HFF-Myc (cell line): ENCODE results near the gene GMDS.

Experiments used
- DNase-seq: peaks from one replicate; pipeline ENCODE4 v3.0.0-alpha.2; 2011; ENCODE audit warnings: low read depth; ENCODE audit errors: extremely low read depth
- H3K4me3 ChIP-seq: replicated peaks from 2 replicates; pipeline ENCODE4 v1.5.1; 2011; ENCODE audit warnings: low read depth, mild to moderate bottlenecking, control low read depth, low read length
- CTCF ChIP-seq: IDR thresholded peaks from 2 replicates; pipeline ENCODE4 v1.5.1; 2012; ENCODE audit warnings: mild to moderate bottlenecking, low read depth, low read length, control low read depth; ENCODE audit errors: missing control alignments

The GMDS gene

DNA sequence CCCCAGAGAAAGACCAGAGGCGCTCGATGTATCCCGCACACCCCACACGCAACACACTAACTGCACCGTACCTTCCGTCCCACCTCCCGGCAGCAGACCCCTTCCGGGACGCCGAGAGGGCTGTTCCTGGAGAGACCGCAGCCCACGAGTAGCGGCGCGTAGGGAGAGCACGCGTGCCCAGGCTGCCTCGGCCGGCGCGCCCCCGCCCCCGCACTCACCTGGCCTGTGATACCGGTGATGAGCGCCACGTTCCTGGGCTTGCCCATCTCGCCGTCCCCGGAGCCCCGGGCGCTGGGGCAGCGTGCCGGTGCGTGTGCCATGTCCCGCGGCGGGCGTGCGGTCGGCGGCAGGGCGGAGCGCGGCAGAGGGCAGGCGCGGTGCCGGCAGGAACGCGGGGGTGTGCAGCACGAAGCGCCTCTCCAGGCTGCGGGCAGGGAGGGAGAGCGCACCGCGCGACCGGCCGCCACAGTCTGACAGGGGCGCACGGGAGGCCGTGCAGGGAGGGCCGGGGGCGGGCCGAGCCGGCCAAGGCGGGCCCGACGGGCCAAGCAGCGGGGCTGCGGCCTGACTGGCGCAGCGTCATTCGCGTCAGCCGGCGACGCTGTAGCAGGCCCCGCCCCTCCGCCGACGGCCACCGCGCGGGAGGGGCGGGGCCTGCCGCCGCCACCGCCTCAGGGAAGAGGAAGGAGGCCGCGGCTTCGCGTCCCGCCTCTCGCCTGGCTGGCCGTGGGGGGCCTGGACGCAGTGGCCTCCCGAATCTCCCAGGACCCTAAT, at the start of gene GMDS:
TSS of gene GMDS (minus strand) at position 503 of the 774 bp plus-strand sequence.
- DNase-seq = no peak
- peak within 1 kb of the TSS; percentile 86 for H3K4me3 ChIP-seq
- TF ChIP-seq CTCF = no peak

- no peak for DNase-seq
- TF ChIP-seq CTCF = no peak
- H3K4me3 ChIP-seq = no peak overlapping the region
These were observed 40.1 kb upstream of the GMDS start for GRCh38 chr6:2285510-2285909.

DNA sequence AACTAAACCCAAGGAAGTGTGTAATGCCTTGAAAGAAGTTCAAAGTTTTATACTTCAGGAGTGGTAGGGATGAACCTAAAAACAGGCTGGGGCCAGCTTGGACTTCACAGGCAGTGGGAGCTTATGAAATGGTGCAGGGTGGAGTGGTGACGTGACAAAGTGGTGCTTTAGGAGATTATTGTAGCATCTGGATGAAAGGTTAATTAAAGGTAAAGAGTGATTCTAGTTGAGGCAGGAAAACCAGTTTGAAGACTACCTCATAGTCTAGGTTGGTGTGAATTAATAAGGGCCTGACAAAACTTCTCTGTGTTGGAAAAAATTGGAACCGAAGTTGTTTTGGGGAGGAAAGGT, 30.5 kb upstream of the GMDS start:
- no peak for DNase-seq
- no peak overlapping the region for H3K4me3 ChIP-seq
- no peak for TF ChIP-seq CTCF

- no peak for TF ChIP-seq CTCF
- DNase-seq = peak; percentile 9
These were observed 29.8 kb upstream of the GMDS start for GRCh38 chr6:2274981-2275891.

GRCh38 chr6:2272696-2273095, 27.3 kb upstream of the GMDS start:
- DNase-seq = no peak
- no peak overlapping the region for H3K4me3 ChIP-seq
- no peak for TF ChIP-seq CTCF

More at GRCh38 chr6:2274981-2275891, 29.8 kb upstream of the GMDS start:
- H3K4me3 ChIP-seq = no peak overlapping the region

DNA sequence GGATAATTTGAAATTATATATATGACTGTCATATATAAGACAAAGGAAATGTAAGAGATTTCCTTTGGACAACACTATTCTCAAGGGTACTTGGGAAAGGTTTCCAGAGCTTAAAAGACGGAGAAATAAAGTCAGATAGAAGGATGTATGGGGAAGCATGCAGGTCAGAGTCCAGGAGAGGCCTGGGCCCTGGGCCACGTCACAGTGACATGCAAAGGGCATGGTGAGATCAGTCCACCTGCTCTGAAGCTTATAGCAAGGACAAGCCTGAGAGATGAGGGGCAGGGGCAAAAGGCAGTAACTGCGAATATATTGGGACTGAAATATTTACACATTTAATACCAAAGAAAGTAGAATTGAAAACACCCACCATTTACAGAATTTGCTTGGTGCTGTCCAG, 24.6 kb upstream of the GMDS start:
- DNase-seq = no peak
- H3K4me3 ChIP-seq = no peak overlapping the region
- TF ChIP-seq CTCF = no peak
